RWPE2 (cell line): ENCODE measurements around the gene FAM149A.

ENCODE experiments used
- ATAC-seq: fragments of 200-7000 bp; cut with Tn5 transposase; 3 replicates; pipeline ENCODE4 v1.9.1; 2021; ENCODE audit warnings: low read depth
- DNase-seq: peaks from one replicate; pipeline ENCODE4 v3.0.0-alpha.2; 2020; ENCODE audit warnings: low spot score
- H3K27ac ChIP-seq: fragments of 450-650 bp; 2 replicates; pipeline ENCODE4 v1.5.1; 2017; ENCODE audit warnings: mild to moderate bottlenecking; ENCODE audit not compliant: poor library complexity, severe bottlenecking
- H3K27me3 ChIP-seq: fragments of 250-450 bp; sonication (Bioruptor Pico); 2 replicates; pipeline ENCODE4 v1.5.1; 2021; ENCODE audit warnings: mild to moderate bottlenecking, moderate library complexity; ENCODE audit not compliant: insufficient read depth, poor library complexity, severe bottlenecking
- H3K36me3 ChIP-seq: fragments of 250-450 bp; sonication (Bioruptor Pico); 2 replicates; pipeline ENCODE4 v1.5.1; 2020; ENCODE audit warnings: low read depth, mild to moderate bottlenecking, moderate library complexity
- H3K4me1 ChIP-seq: fragments of 250-450 bp; sonication (Bioruptor Pico); 2 replicates; pipeline ENCODE4 v1.5.1; 2021; ENCODE audit warnings: mild to moderate bottlenecking, moderate library complexity; ENCODE audit not compliant: insufficient read depth, poor library complexity, severe bottlenecking
- H3K4me3 ChIP-seq: fragments of 250-450 bp; sonication (Bioruptor Pico); 2 replicates; pipeline ENCODE4 v1.5.1; 2021; ENCODE audit warnings: mild to moderate bottlenecking, moderate library complexity; ENCODE audit not compliant: severe bottlenecking
- H3K9me3 ChIP-seq: fragments of 250-450 bp; sonication (Bioruptor Pico); 2 replicates; pipeline ENCODE4 v1.5.1; 2021; ENCODE audit warnings: mild to moderate bottlenecking, moderate library complexity; ENCODE audit not compliant: severe bottlenecking
- TF ChIP-seq, protein P1 (sequence below): fragments of 450-650 bp; IDR thresholded peaks from one replicate; pipeline ENCODE4 v1.5.1; 2017; ENCODE audit warnings: mild to moderate bottlenecking, moderate library complexity; ENCODE audit not compliant: poor library complexity, severe bottlenecking

Gene FAM149A

GRCh38 chr4:186159613-186160012 lies 55.1 kb downstream of the FAM149A start:
- H3K27me3 ChIP-seq = no peaks in the 10 kb centered on the region
- H3K4me1 ChIP-seq = no peaks in the 10 kb centered on the region
- no peak overlapping the region for H3K4me3 ChIP-seq
- H3K9me3 ChIP-seq = no peaks in the 10 kb centered on the region
- no peak overlapping the region for H3K27ac ChIP-seq
- DNase-seq = no peak
- TF ChIP-seq, protein P1, sequence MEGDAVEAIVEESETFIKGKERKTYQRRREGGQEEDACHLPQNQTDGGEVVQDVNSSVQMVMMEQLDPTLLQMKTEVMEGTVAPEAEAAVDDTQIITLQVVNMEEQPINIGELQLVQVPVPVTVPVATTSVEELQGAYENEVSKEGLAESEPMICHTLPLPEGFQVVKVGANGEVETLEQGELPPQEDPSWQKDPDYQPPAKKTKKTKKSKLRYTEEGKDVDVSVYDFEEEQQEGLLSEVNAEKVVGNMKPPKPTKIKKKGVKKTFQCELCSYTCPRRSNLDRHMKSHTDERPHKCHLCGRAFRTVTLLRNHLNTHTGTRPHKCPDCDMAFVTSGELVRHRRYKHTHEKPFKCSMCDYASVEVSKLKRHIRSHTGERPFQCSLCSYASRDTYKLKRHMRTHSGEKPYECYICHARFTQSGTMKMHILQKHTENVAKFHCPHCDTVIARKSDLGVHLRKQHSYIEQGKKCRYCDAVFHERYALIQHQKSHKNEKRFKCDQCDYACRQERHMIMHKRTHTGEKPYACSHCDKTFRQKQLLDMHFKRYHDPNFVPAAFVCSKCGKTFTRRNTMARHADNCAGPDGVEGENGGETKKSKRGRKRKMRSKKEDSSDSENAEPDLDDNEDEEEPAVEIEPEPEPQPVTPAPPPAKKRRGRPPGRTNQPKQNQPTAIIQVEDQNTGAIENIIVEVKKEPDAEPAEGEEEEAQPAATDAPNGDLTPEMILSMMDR = no peak
- no peak; the same call in 2 of the 3 replicates for ATAC-seq
- no peaks in the 10 kb centered on the region for H3K36me3 ChIP-seq

GRCh38 chr4:186161138-186161537 lies 56.6 kb downstream of the FAM149A start:
- Histone ChIP-seq H3K9me3 (no peaks in the 10 kb centered on the region), H3K4me3 (no peak overlapping the region), H3K36me3 (no peaks in the 10 kb centered on the region), H3K27ac (no peak overlapping the region), H3K27me3 (no peaks in the 10 kb centered on the region), H3K4me1 (no peaks in the 10 kb centered on the region)
- DNase-seq (no peak), ATAC-seq (no peak)
- TF ChIP-seq, protein P1 = no peak

GRCh38 chr4:186166852-186167512 lies 62.5 kb downstream of the FAM149A start:
- DNase-seq = no peak
- no peaks in the 10 kb centered on the region for H3K9me3 ChIP-seq
- no peaks in the 10 kb centered on the region for H3K4me1 ChIP-seq
- TF ChIP-seq, protein P1 = no peak
- no peaks in the 10 kb centered on the region for H3K27me3 ChIP-seq
- no peak overlapping the region for H3K4me3 ChIP-seq
- ATAC-seq = no peak
- no peaks in the 10 kb centered on the region for H3K36me3 ChIP-seq
- no peak overlapping the region for H3K27ac ChIP-seq

DNA sequence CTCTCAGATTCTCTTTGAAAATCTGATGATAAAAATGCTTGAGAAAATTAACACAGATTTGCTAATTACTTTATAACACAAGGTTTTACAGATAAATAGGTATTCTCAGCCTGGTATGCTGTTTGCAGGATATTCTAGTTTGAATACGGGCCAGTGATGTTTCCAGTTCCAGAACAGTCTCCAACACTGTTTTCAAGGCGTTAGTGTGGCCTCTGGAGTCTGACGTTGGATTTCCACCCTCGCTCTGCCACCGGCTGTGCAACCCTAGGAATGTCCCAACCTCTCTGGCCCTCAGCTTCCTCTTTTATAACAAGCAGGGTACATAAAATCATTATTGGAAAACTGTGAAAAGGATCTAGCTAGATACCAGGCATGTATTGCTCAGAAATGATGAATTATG lies 63.1 kb downstream of the FAM149A start:
- no peaks in the 10 kb centered on the region for H3K9me3 ChIP-seq
- no peak for DNase-seq
- no peaks in the 10 kb centered on the region for H3K4me1 ChIP-seq
- H3K4me3 ChIP-seq = no peak overlapping the region
- H3K27ac ChIP-seq = no peak overlapping the region
- H3K36me3 ChIP-seq = no peaks in the 10 kb centered on the region
- TF ChIP-seq, protein P1 = no peak
- H3K27me3 ChIP-seq = no peaks in the 10 kb centered on the region
- no peak for ATAC-seq

GRCh38 chr4:186168750-186169149 lies 64.2 kb downstream of the FAM149A start:
- ATAC-seq = no peak
- Histone ChIP-seq H3K27me3 (no peaks in the 10 kb centered on the region), H3K4me3 (no peak overlapping the region)

More at GRCh38 chr4:186168750-186169149, 64.2 kb downstream of the FAM149A start:
- TF ChIP-seq, protein P1 = no peak
- Histone ChIP-seq H3K27ac (no peak overlapping the region), H3K36me3 (no peaks in the 10 kb centered on the region), H3K9me3 (no peaks in the 10 kb centered on the region), H3K4me1 (no peaks in the 10 kb centered on the region)
- DNase-seq = no peak
